Astrocyte of the hippocampus (primary cell): Measurements from ENCODE around the gene WDSUB1.
A peak's percentile ranks its signal among the peaks of the same experiment; 100 is the strongest.

Experiments
- DNase-seq: peaks from one replicate; pipeline ENCODE4 v3.0.0; 2011; ENCODE audit warnings: low read depth, low spot score

WDSUB1 gene

DNA sequence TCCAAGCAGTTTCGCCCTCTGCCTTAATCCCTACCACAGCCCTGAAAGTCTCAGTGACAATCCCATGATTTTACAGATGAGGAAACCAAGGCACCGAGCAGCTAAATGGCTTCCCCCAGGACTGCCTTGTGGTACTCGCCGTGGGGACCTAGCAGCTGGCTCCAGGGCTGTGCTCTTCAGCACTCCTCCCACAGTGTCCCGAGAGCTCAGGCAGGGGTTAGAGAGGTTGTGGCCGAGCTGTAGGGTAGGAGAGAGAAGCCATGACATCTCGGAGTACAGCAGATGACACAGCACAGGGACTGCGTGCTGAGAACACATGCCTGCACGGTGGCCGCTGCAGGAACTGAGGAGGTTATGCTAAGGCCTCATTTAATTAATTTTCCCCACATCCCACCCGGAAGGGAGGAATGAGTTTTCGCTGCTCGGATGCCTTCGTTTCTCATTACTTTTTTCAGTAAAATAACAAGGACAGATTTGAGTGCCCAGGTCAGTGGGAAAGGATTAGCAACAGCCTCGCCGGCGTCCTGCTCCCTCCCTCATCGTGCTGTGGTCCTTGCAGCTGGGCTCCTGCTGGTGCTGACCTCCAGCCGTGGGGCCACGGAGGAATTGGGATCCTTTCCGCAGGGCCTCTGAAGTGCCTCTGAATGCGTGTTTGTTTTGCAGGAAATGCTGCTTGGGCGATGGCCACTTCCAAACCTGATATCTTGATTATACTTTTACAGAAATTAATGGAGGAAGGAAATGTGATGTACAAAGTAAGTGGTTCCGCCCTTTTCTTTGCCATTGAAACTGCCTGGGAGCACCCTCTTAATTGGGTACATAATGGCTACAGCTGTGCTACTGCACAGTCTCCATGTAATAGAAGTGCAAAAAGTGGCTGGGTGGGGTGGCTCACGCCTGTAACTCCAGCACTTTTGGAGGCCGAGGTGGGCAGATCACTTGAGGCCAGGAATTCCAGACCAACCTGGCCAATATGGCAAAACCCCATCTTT lies 61.2 kb downstream of the WDSUB1 start:
- DNase-seq = no peak

DNA sequence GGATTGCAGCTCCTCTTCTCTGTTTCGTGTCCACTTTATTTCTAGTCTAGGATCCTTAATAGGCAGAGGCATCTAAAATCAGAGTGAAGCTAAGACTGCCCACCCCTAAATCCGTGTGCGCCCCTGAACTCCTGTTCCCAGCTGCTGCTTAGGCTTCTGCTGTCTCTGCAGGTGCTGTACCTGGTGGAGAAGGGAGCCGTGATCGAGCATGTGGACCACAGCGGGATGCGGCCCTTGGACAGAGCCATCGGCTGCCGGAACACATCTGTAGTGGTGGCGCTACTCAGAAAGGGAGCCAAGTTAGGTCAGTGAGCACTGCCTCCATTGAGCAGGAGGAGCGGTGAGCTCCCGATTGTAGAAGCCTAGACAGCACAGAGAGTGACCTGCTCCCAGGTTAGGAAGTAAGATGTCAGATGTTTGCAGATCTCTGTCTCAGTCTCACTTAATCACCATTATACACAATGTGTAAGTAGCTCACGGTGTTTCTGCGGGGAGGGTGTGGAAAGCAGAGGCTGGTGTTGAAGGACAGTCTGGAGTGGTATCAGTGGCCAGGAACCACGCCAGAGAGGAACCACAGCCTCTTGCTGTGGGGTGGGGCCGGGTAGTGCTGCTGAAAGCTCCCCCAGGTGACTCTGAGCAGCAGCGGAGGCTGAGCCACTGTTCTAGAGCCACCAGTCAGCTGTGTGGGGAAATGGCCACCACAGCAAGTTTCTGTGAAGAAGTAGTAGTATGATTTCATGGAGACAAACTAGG lies 62.3 kb downstream of the WDSUB1 start:
- DNase-seq = no peak

DNA sequence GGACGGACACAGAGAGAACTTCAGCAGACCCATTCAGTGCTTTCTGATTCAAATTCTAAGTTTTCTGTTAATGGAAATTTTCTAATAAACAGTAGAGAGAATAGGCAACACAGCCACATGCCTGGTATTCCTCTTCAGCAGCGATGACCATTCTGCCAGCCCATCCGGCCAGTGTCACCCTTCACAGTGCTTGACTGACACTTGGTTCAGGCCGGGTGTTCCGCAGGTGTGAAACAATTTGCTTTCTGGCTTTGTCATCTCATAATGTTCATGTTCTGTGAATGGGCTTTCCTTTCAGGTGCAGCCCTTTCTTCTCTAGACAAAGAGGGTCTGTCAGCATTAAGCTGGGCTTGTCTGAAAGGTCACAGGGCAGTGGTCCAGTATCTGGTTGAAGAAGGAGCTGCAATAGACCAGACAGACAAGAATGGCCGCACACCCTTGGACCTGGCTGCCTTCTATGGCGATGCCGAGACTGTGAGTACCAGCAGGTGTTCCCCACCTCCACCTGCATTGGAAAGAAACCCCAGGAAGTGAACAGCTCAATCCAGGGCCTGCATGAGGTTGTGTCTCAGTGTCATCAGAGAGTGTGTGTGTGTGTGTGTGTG lies 67.0 kb downstream of the WDSUB1 start:
- DNase-seq = no peak

DNA sequence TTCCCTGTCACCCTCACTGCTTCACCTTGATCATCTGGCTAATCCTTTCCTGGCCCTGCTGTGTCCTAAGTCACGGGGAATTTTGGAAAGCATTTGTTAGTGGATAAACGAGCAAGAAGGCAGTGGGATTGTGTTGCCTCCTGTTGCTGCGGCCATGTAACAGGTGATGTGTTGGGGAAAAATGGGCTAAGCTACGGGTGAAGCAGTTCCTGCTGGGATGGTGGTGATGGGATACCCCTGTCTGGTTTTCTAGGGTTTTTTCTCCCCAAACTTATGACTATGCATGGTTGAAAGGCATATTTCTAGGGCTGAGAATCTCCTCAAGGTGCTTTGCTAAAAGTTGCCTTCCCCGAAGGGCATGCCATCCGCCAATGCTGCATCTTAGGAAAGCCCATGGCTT lies 68.1 kb downstream of the WDSUB1 start:
- DNase-seq = no peak

DNA sequence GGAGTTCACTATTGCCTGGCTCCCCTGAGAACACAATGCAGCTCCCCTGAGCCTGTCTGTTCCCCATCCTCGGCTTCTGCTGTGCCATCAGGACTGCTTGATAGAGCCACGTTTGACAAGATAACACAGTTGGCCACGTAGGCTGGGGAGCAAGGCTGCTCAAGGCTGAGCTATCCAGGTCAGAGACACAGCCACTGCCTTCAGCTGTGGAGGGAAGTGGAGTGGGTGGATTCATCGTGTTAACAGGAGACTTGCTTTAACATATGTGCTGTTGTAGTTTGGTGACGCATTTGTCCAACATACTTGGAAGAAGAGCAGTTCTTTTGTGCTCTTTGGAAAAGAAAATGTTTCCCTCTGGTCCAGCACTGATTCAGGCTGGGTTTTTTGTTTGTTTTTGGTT lies 68.8 kb downstream of the WDSUB1 start:
- no peak for DNase-seq

DNA sequence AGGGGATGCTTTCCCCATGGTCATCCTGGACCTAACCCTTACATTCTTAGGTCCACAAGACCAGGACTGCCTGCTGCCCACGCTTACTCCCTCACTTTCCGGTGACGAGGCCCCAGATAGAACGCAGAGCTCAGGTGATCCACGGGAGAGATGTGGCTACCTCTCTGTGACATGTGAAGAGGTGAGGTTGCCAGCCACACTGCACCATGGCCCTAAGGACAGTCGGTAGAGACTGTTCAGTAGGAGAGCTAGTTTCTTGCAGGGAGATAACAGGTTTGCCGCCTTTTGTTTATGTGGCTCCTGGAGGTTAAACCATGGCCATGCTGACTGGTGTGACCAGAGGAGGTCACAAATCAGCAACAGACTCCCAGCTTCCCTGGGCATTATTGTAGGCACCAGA lies 71.4 kb downstream of the WDSUB1 start:
- no peak for DNase-seq

DNA sequence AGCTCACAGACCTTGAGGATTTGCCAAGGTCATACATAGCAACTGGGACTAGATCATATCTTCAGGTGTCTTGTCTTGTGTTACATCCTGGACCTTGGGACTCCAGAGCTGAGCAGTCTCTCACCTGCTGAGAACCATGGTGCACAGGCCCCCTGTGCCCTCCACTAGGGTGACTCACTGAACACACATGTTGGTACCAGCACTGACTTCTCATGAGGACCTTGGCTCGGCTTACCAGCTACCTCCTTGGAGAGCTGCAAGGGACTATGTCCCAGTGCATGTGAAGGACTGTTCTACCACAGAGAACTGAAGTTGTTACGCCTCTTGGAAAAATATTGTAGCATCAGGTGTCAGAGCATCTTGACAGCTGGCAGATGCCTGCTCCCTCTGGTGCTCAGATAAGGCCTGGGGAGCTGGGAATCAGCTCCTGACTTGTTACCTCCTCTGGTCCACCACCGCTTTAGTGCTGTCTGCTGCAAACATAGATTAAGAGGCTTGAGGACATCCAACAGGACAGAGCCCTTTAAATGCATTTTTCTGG lies 72.1 kb downstream of the WDSUB1 start:
- DNase-seq = no peak

DNA sequence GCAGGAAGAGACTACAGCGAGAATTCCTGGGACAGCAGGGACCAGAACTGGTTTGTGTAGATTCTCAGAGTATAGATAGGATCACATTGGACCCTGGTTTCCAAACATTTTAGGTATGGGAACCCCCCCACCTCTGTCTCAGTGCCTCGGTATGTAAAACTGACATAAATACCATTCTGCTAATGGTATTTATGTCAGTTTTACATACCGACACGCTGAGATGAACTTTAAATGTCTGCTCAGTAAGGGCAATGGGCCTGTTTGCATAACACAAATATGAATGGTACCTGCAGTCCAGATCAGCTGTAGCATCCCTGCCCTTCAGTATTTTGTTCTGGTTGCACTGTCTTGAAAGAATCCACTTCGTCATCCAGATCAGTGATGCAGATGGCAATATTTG lies 73.2 kb downstream of the WDSUB1 start:
- DNase-seq = no peak

DNA sequence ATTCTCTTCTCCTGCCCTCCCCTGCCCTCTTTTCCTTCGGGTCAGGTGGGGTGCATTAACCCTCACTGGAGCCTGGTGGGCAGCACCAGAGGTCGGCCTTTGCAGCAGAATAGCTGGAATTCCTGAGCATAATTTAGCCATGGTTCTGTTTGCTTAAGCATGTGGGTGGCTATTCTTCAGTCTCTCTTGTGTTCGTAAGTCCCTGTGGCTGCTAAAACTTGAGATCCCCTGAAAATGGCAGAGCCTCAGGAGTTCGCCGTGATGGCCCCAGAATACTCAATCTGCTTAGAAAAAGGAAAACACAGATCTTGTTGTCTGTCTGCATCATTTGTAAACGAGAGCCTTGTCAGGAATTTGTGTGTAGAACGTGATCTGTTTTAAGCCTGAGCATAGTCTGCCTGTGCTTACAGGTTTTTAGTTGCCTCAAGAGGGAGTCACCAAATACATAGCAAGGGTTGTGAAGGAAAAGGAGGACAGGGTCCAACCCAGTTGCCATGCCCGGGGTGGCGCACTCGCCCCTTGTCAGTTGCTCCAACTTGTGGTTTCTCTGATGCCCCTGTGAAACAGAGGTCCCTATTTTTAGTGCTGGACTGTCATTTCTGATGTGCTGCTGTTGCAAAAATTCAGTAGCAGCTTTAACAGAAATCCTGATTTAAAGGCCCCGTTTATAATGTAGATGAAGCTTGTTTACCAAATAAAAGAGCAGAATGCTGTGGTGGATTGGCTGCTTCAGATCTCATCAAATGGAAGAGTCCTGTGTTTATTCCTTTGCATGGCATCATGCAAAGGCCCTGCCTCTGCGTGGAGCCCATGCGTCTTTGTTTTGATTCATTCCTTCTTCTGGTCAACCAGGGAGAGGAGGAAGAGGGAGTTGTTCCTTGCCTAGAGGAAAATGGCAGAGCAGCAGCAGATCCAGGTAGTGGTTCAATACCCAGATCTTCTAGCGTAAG lies 74.8 kb downstream of the WDSUB1 start:
- DNase-seq = peak; percentile 74

DNA sequence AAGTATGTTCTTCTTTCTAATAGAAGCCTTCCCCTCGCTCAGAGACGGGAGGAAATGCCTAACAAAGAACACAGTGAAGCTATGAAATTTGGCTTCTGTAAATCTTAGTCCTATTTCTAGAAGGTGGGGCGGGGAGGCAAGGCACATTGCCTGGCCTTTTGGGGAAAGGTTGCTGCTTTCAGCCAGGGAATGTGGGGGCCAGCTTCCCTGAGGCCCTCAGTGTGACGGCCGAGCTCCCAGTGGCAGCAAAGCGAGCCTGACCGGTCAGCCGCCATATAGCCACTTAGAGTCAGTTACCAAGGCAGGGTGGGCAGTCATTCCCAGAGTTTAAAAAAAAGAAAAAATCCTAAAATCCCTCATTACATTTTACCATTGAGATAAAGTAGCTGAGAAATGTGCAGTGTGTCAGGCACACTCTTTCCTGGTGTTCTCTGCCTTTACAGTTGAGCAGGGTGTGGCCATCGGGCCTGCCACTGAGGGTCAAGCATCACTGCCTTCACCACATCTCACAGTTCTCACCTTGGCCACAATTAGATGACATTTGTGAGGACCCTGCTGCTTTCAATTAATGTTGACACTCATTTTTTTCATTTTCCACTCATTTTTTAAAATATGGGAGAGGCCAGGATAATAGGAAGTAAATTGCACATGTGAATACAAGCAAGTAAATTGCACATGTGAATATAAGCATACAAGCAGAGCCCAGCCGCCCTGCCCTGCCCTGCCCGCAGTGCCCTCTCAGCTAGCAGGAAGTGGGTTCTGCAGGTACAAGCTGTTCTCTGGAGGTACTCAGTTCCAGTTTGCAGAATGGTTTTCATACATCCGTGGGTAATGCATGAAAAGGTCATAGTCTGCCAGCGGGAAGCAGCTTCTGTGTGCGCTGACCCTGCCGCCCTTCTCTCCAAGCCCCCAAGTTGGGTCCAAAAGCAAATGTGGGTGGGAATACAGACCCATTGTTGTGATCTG lies 76.9 kb downstream of the WDSUB1 start:
- DNase-seq = no peak

DNA sequence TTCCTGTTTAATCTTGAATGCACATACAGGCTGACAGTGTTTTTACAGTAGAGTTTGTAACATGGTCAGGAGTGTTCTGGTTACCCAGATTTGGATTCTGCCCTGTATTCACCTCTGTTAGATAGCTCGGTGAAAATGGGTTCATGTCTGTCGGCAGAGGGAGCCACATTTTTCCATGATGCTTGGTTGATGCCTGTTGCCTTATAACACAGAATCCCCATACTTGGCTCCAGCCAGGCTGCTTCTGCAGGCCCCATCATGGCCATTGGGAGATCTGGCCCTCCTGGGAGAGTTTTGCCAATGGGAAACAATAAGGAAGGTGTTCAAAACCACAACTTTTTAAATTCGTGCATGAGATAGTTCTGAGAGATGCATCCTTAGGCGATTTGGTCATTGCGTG lies 78.1 kb downstream of the WDSUB1 start:
- no peak for DNase-seq

DNA sequence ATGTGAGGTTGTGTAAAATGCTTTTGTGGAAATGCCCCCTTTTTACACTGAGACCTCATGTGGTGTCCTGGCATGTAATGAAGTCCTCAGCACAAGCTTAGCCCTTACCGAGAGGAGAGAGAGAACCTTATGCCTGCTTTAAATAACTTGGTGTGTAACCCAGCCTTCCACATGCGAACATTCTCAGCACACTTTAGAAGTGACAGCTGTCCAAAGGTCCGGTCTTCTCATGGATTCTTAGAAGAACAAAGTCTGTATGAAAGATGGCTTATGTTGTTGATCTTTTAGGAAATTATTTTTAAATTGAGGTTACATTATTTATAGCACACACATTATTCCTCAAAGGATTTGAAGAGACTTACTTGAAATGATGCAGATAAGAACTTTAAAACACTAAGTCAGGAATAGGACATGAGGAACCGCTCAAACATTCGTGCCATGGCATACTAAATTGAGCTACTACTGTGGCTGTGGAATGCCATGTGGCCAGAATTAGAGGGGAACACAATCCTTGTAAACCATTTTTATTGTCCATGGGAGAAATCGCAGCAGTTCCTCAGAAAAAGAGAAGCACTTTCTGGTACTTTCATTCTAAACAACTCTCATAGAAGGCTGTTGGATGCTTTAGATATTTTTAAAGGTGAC lies 79.6 kb downstream of the WDSUB1 start:
- DNase-seq = no peak

DNA sequence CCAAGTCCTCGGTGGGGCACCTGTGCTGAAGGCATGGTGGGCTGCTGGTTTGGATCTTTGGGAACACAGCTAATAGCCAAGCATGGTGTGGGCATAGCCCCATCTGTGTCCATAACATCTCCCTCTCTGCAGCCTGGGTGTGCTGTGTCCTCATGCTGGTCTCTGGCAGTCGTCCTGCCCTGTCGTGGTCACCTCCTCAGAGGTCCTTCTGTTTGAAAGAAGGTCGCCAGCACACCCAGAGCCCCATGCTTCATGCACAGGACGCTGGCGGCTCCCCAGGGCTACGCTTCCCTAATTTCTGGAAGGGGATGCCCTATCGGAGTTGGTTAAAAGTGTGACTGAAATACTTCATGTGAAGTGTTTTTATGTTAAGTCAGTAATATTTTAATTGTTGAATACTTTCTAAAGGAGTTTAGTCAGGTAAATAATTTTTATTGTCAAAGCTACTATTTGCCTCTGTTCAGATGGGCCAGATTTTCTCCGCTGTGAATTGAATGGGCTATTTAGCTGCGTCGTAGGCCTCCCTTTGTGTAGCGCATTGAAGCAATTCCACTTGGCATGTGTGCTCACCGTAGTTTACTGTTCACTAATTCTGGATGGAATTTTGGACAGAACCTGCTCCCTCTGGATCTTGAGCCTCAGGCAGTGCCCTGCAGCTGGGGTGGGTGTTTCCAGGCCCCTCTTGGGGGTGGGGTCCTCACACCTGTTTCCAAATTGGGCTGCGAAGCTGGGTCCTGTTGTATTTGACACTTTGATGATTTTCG lies 81.9 kb downstream of the WDSUB1 start:
- DNase-seq = no peak

DNA sequence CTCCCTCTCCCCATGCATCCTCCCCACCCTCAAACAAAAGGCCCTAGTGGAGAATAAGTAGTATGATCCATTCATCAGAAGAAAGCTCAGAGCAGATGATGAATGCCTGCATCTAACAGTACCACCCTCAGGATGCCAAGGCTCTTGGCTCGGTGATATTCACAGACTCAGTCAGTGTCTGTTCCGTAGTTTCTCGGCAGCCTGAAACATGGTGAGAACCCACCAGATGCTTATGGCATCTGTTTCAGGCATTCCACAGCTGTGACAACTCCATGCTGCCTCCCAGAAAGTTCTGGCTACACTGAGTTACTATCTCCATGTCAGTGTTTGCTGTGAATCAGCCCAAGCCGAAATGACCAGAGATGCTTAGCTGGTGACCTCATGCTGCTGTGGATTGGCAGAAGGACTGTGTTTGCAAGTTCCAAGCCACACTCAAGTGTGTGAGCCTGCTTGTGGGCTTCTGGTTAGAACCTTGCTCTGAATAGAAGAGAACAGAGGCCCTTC lies 83.9 kb downstream of the WDSUB1 start:
- DNase-seq = peak; percentile 97

DNA sequence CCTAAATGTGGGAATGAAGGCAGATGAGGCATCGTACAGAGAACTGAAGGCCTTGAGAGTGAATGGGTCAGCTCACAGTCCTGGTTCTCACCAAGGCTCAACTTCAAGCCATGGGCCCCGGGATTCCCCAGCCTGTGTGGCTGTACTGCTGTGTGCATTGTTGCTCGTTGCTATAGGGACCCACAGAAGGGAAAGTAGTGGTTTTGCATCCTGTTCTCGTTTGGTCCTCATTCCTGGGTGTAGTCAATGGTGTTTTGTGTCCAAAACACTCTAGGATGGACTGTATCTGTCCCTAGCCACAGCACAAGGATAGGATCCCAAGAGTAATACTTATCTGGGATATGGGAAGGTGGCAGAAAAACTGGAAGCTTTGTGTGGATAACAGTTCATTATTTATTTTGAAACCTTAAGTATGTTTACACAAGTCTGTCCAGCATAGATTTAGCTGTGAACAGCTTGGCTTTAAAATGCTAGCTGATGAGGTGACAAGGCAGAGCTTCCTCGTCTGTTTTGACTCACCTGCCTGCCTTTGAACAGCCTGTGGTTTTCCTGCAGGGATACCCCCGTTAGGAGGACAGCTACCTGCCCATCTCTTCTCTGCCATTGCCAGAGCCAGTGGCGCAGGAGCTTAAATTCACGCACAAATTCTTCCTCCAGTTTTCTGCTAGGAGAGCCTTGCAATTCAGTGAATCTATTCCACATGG lies 85.0 kb downstream of the WDSUB1 start:
- DNase-seq = peak; percentile 55

DNA sequence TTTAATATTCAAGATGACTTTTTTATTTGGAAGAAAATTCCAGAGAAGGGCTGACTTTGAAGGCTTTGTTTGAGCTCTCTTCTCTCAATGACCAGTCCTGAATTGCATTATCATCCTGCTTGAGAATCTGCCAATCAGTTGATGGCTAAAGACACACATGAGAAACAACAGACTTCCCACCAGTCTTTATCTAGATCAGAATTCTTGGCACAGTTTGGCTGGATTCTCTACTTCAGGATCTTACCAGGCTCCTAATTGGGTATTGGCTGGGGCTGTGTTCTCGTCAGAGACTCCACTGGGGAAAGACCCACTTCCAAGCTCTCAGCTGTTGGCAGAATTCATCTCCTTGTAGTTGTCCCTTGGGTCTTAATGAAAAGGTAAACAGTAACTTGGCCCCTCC lies 86.0 kb downstream of the WDSUB1 start:
- peak; percentile 64 for DNase-seq

DNA sequence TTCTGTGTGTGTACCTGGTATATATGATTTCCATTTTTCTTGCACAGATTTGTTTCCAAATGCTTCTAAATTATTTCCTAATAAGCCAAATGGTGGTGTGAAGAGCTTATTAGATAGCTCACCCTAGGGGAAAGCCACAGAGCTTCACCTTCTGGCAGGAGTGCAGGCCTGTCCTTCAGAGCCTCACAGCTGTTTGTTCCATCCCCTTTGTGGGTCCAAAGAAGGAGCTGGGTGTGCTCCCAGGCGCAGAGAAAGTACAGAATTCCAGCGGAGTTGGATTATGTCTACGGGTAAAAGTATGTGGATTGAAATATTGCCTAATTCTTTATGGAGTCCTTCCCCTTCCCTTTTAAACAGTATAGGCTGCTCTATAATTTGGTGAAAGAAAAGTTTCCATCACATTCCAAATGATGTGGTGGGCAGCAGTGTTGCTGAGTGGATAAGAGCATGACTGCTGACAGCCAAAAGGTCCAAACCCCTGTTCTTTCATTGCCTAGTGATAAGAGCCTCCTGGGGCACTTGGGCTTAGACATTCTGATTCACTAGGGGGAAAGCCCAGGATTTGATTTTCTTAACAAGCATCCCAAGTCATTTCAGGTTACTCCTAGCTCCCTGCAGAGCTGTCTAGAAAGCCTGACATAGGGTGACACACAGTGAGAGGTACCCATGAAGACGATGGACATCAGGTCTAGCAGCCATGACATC lies 86.6 kb downstream of the WDSUB1 start:
- peak; percentile 24 for DNase-seq
